UCSD-AML1 (cell line): ENCODE data around the gene AGPAT4.

Source experiments
- DNase-seq: peaks from one replicate; lab custom pipeline; 2025; ENCODE audit not compliant: unreplicated experiment; lab: John Stamatoyannopoulos, UW

The AGPAT4 gene

DNA sequence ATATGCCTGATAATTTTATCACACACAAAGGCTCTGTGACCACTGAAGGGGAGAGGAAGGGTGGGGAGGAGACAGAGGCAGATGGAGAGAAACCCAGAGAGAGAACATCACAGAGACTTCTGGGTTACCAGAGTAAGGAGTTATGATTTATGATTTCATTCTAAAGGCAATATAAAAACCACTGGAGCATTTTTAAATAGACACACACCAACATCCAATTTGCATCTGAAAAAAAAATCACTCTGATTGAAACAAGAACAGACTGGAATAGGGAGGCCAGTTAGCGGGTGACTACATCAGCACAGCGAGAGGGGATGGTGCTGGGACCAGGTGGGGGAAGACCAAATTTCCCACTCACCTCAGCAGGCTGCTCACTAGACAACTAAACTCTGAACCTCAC is 104.8 kb downstream of the AGPAT4 start:
- DNase-seq, result no peak

DNA sequence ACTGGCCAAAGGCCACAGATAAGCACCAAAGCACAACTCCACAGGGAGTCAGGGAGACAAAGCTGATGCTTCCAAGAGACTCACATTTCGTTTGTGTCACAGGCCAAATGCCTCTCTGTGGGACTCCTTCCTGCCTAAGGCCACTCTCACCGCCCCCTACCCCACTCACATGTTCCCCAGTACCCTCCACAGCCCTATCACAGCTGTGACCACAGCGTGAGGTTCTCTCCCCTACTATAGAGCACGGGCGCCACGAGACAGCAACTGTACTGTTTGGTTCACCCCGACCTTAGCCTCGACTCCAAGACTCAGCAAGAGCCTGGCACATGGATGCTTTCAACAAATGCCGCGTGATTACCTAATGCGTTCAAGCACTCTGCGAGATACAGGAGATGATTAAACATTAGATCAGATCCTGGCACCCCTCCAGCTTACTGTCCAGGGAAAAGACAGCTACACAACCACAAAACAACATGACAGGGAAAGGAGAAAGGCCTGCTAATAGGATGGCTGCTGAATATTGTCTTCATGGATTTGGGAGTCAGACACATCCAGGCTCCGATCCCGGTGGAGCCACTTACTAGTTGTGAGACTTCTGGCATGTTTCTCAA is 105.5 kb downstream of the AGPAT4 start:
- DNase-seq, result no peak

DNA sequence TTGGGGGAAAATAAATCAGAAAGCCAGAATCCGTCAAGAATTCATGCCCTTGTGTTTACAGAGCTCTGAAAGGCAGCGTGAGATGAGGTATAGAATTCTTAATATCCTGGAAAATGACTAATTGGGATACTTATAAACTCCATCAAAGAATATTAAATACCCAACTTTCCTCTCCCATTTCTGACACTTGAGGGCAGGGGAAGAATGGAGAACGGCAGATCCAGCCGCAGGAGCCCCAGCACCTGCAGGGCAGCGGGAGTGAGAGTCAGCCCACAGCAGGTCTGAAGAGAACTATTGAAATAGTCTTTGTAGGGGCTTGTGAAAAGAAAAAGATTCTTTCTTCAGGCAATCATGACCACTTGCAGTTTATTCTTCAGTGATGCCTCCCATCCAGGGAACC is 107.2 kb downstream of the AGPAT4 start:
- no peak for DNase-seq

DNA sequence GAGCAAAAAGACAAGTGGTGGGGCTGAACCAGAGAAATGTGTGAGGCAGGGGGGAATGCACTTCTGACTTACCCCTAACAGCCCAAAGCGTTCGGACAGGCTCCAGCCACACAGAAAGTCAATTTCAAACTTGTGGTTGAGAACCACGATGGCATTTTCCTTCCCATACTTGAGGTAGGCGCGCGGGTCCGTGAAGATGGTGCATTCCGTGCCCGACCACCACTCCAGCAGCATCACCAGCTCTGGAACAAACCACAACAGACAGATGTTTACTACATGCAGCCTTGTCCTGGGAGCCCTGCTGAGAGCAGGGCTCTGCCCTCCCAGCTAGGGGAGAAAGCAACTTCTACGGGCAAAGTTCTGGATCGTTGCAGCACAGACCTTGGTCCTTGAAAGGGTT is 107.7 kb downstream of the AGPAT4 start:
- no peak for DNase-seq

DNA sequence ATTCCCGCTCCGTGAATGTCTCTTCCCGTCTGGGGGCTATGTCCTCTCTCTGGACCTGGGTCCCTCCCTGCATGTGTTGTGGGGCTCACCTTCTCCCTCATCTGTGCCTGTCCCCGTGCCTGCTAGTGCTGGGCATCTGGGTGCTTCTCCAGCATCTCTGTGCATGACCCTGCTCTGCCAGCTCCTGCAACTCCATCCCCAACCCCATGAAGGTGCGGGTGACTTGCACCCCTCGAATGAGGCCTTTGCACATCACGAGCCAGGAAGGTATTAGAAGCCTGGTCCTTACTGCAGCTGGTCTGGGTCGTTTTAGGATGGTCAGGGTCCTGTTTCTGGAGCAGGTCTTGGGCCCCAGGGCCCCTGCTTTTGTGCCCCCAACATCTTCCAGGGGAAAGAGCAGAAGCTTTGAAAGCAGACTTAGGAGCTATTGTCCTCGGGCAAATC is 109.7 kb downstream of the AGPAT4 start:
- DNase-seq, result no peak

DNA sequence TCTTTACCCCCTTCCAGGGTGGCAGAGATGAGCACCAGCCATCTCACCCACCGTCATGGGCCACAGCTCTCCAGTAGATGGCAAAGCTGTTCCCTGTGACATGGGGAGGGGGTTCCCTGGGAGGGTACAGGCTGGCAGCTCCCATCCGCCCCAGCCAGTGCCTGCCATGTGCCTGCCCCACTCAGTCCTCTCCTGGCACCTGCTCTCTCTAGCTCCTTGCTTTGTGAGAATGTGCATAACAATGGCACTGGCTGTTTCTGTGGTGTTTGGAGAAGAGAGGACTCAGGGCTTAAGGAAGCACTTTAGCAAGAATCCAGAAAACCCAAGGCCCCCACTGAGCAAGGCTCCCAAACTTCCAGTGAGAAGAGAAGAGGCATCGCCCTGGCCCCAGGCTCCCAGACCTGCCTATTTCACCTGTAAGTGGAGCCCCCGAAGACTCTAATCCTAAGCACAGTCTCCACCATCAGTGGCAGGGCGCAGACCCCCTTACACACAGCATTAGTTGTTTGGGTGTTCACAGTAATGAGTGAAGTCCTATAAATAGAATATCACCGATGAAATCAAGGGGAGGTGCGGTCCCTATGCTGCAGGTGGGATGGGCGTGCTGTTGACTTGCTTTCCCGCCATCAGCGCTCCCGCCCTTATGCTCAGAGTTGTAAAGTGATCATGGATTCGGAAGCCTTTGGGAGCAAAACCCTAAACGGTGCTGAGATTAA is 110.2 kb downstream of the AGPAT4 start:
- no peak for DNase-seq

DNA sequence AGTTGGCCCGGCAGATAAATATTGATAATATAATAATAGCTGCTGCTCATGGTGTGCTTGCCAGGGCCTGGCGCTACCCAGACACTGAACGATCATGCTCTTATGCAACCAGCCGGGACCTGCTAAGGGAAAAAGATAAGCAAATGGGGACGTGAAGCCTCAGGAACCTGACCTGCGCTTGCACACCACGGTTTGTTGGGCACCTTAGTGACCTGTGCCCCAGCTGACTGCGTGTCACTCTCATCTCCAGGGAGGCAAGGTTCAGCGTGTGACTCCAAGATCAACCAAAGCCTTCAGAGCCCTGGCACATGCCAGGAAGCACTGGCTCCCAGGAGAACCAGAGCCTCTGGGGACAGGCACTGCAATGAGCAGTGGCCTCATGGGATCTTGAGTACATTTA is 111.1 kb downstream of the AGPAT4 start:
- no peak for DNase-seq

DNA sequence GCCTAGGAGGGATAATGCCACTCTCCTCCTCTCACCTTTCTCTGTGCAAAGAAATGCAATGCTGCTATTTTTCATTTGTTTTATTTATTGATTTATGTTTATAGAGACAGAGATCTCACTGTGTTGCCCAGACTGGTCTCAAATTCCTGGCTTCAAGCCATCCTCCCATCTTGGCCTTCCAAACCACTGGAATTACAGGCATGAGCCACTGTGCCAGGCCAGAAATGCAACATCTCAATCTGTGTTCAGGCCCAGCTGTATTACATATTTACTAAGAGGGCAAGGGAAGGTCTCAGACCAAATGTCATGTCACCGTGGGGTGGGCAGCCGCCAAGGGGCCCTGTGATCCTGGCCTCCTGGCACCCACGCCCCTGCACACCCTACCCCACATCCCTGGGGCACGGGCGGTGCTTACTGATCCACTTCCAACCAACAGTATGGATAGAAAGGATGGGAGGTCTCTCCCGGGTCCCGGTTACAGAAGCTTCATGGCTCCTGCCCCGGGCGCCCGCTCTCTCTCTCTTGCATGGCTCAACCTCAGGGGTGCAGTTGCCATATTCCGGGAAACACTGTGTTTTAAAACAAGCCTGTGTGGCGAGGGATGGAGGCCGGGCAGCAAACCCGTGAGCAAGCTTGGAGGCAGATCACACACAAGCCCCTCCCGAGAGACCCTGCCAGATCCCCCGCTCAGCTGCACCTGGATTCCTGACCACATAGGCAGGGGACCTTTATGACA is 111.8 kb downstream of the AGPAT4 start:
- no peak for DNase-seq

DNA sequence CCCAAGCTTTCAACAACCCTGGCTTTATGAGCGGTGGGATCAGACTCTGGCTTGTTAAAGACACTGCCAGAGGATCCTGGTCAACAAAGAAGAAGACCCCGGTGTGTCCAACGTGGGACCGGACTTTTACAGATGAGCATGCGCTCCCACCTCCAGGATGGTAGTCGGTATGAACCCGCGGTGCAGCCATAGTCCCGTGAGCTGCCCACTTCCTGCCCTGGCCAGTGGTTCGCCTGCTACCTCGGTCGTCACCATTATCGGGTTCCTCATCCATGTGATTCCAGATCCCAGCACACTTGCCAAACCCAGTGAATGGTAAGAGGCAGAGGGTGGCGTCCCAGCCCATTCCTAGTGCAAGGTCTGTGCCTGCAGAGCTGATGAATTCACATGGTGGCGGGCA is 112.7 kb downstream of the AGPAT4 start:
- DNase-seq, result no peak

DNA sequence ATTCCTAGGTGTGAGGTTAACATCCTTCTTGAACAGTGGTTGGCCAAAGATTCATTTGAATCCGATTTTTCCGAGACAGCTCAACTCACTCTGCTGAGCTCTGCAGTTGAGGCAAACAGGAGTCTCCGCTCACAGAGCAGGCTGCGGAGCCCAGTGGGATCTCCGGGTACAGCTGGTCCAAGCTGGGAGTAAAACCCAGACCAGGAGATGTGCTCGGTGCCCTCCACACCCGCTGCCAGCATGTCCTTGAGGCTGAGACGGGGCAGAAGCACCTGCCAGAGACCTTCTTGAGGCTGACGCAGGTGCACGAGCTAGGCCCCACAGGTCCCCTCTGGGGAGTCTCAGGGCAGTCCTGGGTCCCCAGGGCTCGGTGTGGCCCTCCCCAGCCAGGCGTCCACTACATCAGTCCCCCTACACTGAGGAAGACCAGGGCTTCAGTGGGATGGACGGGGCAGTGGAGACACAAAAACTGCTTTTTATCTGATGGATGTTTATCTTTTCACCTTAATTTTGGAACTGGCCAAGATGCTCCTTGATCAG is 119.0 kb downstream of the AGPAT4 start:
- no peak for DNase-seq

DNA sequence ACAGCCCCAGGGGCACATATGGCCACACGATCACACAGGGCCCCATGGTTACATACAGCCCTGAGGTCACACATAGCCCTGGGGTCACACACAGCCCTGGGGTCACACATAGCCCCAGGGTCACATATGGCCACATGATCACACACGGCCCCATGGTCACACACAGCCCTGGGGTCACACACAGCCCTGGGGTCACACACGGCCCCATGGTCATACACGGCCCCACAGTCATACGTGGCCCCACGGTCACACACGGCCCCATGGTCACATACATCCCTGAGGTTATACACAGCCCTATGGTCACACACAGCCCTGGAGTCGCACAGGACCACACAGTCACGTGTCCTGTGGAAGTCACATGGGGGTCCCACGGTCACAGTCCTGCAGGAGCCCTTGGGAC is 120.1 kb downstream of the AGPAT4 start:
- DNase-seq, result no peak

DNA sequence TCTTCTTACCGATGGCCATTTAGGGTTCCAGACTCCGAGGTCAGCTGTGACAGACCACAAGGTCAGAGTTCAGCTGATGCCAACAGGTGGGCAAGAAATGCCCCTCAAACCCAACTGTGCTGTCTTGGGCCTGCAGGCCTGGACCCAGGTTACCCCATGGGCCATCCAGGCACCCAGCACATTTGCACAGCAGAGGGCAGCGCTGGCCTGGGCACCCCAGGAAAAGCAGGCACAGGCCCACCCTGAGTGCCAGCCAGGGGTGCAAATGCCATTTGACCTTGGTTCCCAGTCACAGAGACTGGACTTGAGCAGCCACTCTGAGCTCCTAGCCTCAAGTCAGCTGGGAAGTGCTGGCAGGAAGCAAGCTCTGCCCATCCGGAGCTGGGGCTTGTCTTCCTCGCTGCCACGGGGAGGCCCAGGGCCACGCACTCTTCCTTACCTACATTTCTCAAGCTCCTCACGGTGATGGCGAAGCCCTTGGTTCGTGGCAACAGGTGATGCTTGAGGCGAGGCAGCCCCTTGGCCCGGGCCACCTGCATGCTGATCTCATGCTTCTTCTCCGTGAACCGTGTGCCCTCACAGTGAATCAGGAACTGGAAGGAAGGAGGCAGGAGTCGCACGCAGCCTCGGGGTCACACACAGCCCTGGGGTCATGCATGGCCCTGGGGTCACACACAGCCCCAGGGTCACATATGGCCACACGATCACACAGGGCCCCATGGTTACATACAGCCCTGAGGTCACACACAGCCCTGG is 120.8 kb downstream of the AGPAT4 start:
- DNase-seq, result peak; percentile 41

DNA sequence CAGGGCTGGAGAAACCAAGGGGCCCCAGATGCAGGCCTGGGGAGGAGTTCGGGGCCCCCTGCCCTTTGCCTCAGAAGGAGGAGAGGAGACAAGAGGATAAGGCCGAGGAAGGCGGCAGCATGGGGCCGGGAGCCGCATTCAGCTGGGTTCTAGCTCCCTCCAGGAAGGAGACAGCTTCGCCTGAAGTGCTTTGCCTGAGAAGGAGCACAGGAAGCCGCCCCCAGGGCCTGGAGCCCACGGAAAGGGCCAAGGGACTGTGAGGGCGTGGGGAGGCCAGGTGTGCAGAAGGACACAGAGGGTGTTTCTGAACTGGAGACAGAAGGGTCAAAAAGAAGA is 121.4 kb downstream of the AGPAT4 start:
- no peak for DNase-seq

DNA sequence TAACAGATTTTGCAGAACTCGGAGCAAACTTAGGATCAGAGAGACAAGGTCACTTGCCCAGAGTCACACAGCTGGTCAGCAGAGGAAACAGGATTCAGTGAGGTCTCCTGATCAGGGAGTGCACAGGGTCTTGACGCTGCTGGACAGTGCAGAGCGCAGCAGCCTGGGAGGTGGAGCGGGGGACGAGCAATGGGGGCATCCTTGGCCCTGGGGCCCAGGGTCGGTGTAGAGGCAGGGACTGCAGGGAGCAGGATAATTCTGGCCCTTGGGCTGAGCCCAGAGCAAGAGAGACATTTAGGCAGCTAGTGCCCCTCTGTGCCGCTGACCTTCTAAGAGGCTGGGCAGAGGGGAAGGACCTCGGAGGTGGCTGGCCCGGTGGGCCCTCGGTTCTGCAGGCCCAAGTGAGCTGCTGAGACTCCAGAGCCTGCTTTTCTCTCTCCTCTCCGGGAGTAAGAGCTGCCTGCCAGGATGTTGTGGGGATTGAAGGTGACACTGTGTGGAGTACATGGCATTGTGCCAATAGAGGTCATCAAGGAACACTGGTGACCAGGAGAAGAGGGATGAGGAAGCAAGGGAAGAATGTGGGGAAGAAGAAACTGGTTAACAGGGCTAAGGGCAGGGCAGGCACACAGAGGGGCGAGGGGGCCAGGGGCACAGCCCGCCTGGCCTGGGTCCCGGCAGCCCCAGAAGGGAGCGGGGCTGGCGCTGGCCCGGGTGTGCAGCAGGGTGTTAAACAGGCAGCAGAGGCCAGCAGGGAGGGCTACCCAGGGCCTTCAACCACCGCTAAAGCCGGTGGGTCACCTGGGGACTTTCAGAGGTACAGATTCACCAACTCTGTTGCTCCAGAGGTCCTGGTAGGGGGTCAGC is 122.0 kb downstream of the AGPAT4 start:
- DNase-seq, result no peak

DNA sequence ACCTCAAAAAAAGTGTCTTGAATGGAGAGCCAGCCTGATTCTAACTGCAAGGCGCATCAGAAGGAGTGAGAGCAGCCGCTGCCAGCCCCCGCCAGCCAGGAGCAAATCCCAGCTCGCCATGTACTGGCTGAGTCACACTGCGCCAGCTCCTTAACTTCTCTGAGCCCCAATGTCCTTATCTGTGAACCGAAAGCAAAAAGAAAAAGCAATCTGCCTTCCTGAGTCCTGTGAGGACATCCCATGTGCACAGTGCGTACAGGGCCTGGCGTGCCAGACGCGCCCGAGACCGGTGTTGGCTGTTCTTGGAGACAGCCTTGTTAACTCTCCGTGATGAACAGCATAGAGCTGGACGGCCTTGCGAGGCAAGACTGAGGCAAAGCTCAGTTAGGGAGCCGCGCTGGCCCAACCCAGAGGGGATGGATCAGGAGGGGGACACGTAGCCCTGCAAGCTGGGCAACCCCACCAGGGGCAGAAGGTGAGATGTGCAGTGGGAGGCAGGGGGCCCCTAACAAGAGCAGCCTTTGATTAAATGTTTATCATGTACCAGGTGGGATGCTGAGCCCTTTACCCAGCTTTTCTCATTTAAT is 122.7 kb downstream of the AGPAT4 start:
- DNase-seq, result no peak

DNA sequence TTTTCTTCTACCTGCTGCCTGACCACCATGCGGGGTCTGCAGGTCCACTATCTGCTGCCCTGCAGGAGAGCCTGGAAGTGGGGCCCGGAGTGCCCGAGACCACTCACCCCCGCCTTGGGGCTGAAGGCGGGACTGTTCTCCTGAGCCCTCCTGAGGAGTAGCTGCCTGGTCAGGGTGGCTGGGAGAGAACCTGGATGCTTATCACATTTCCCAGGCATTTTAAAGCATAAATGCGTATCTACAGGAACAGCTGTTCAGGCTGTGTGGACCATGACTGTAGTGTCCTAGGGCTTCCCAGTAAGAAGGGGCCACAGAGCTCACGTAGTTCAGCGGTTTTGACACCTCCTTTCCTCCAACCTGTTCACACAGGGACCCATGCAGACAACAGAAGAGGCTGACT is 123.3 kb downstream of the AGPAT4 start:
- no peak for DNase-seq

DNA sequence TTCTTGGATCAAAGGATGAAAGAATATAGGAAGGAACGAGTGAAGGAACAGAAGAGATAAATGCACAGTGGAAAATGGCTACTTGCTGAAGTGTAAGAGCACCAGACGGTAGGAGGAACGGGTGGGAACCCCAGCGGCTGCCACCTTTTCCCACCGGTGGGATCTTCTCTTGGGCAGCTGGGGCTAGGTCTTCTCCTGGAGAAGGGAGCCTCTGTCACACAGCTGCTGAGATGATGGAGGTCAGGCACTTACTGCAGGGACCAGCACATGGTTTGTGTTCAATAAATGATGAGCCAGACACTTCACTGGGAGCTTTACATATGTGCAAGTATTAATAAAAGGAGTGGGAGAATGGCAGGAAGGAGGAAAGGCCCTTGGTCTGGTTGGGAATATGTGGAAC is 123.7 kb downstream of the AGPAT4 start:
- no peak for DNase-seq

DNA sequence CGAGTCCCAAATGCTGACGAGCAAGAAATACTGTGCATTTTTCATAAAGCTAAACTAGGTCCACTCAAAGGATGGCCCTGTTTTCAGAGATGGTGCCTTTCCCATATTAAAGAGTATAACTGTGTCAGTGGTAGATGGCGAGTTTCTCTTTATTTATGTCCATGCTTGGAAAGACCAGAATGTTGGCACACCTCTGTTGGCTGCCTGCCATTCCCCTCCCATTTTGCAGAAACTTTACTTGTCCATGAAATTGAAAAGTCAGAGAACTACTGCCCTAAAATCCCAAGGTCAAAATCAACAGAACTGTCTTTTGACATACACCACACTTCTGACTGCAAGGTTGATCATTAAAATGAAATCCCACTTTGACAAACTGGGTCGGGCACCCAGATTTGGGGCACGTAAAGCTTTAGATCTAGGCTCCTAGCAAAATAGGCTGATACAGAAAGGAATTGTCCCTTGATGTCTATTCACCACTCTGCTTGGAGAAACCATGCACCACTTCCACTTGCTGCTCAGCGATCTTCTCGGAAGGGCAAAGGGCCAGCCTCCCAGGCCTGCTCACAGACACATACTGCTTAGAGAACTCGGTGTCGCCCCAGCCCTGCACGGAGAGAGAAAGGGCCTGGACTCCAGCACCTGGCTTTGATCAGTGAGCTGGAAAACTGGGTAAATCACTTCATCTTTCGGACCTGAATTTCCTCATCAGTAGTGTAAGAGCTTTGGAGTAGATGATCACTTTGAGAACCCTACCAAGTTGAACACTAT is 130.0 kb downstream of the AGPAT4 start:
- no peak for DNase-seq

DNA sequence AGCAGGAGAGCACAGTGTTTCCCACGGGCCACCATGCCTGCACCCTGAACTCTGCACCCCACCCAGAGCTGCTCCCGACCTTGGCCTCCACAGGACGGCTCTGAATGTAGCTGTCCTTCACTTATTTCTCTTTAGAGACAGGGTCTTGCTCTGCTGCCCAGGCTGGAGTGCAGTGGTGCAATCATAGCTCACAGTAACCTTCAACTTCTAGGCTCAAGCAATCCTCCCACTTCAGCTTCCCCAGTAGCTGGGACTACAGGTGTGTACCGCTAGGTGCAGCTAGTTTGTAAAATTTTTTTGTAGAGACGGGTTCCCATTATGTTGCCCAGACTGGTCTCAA is 130.9 kb downstream of the AGPAT4 start:
- DNase-seq, result no peak

DNA sequence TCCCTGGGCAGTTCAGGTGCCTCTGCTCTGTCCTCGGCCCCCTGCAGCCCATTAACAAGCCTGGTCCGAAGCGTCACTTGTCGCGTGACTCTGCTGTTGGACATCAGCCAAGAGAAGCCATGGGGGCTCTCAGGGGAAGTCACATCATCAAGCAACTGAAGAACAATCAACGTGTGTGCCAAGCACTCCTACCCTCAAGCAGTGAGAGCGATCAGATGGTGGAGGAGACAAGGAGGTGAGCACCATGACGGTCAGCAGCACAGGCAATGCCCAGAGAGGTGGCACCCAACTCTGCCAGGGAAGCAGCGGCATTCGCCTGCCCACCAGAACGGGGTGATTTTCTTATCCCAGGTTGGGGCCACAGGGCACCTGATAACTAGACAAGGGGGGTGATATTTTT is 132.7 kb downstream of the AGPAT4 start:
- DNase-seq, result no peak
